WTC11 (cell line): ENCODE measurements around the gene PPAN. TPM values are rescaled to one million over a fixed set of nuclear protein-coding genes. Genes with fewer than 3 reads are reported as not detected.

Experiments used
- ATAC-seq: fragments of 200-7000 bp; cut with Tn5 transposase; 2 replicates; pipeline ENCODE4 v1.10.0; 2021; ENCODE audit warnings: mild to moderate bottlenecking, moderate library complexity
- CTCF ChIA-PET: fragments of 300-600 bp; sonication (Branson Sonifier 250); formaldehyde crosslinking; loops from one replicate; lab custom pipeline; 2021; ENCODE audit warnings: antibody characterized with exemption; lab: Charles Lee
- POLR2A ChIA-PET: fragments of 350-600 bp; sonication (Branson Sonifier 250); formaldehyde crosslinking; loops from one replicate; lab custom pipeline; 2021; ENCODE audit warnings: antibody characterized with exemption; lab: Charles Lee
- DNase-seq: peaks from one replicate; pipeline ENCODE4 v3.0.0; 2021; ENCODE audit warnings: low spot score
- H3K27ac Mint-ChIP-seq: 2 replicates; pipeline ENCODE4 v1.8.0; 2021; ENCODE audit warnings: mixed read lengths
- H3K27me3 Mint-ChIP-seq: 2 replicates; pipeline ENCODE4 v1.8.0; 2021; ENCODE audit warnings: low read depth, mild to moderate bottlenecking, moderate library complexity, mixed read lengths
- H3K36me3 Mint-ChIP-seq: 2 replicates; pipeline ENCODE4 v1.8.0; 2021; ENCODE audit warnings: mixed read lengths
- H3K4me1 Mint-ChIP-seq: 2 replicates; pipeline ENCODE4 v1.8.0; 2022; ENCODE audit warnings: mixed read lengths
- H3K4me3 Mint-ChIP-seq: 2 replicates; pipeline ENCODE4 v1.8.0; 2021; ENCODE audit warnings: mild to moderate bottlenecking, moderate library complexity, mixed read lengths
- H3K9me3 Mint-ChIP-seq: 2 replicates; pipeline ENCODE4 v1.8.0; 2021; ENCODE audit warnings: mixed read lengths
- ATF1 ChIP-seq: sonication (generic); formaldehyde crosslinking; IDR thresholded peaks from 2 replicates; pipeline ENCODE4 v1.8.1; 2023; ENCODE audit warnings: mild to moderate bottlenecking, moderate library complexity, missing genetic modification reagents
- CBFB ChIP-seq: sonication (generic); formaldehyde crosslinking; IDR thresholded peaks from 2 replicates; pipeline ENCODE4 v1.8.1; 2022; ENCODE audit warnings: mild to moderate bottlenecking, low read depth, missing genetic modification reagents
- CREM ChIP-seq: sonication (generic); formaldehyde crosslinking; IDR thresholded peaks from 2 replicates; pipeline ENCODE4 v1.8.1; 2022; ENCODE audit warnings: mild to moderate bottlenecking, missing genetic modification reagents, moderate library complexity
- E2F5 ChIP-seq: sonication (generic); formaldehyde crosslinking; IDR thresholded peaks from 2 replicates; pipeline ENCODE4 v1.8.1; 2022; ENCODE audit warnings: mild to moderate bottlenecking, moderate library complexity, missing genetic modification reagents
- IRF1 ChIP-seq: sonication (generic); formaldehyde crosslinking; IDR thresholded peaks from 2 replicates; pipeline ENCODE4 v1.8.0; 2023; ENCODE audit warnings: missing genetic modification reagents
- KAT7 ChIP-seq: sonication (generic); formaldehyde crosslinking; IDR thresholded peaks from 2 replicates; pipeline ENCODE4 v1.8.1; 2023; ENCODE audit warnings: missing genetic modification reagents, mild to moderate bottlenecking, borderline replicate concordance
- NFATC4 ChIP-seq: fragments of 250-450 bp; sonication (Bioruptor Pico); IDR thresholded peaks from 2 replicates; pipeline ENCODE4 v1.9.0; 2021; ENCODE audit warnings: mild to moderate bottlenecking
- NFE2L1 ChIP-seq: sonication (generic); formaldehyde crosslinking; IDR thresholded peaks from 2 replicates; pipeline ENCODE4 v1.8.1; 2023; ENCODE audit warnings: missing genetic modification reagents
- NR1H2 ChIP-seq: sonication (generic); formaldehyde crosslinking; IDR thresholded peaks from 2 replicates; pipeline ENCODE4 v1.9.0; 2021; ENCODE audit warnings: mild to moderate bottlenecking, moderate library complexity, missing genetic modification reagents
- NR2C2 ChIP-seq: sonication (generic); formaldehyde crosslinking; IDR thresholded peaks from 2 replicates; pipeline ENCODE4 v1.8.0; 2022; ENCODE audit warnings: mild to moderate bottlenecking, missing genetic modification reagents
- RELA ChIP-seq: sonication (generic); formaldehyde crosslinking; IDR thresholded peaks from 2 replicates; pipeline ENCODE4 v1.8.1; 2022; ENCODE audit warnings: missing genetic modification reagents, mild to moderate bottlenecking, borderline replicate concordance
- TEAD1 ChIP-seq: sonication (generic); formaldehyde crosslinking; IDR thresholded peaks from 2 replicates; pipeline ENCODE4 v1.8.0; 2022; ENCODE audit warnings: mild to moderate bottlenecking, missing genetic modification reagents
- USF2 ChIP-seq: sonication (generic); formaldehyde crosslinking; IDR thresholded peaks from 2 replicates; pipeline ENCODE4 v1.8.1; 2023; ENCODE audit warnings: mild to moderate bottlenecking, missing genetic modification reagents, moderate library complexity
- ZNF219 ChIP-seq: sonication (generic); formaldehyde crosslinking; IDR thresholded peaks from 2 replicates; pipeline ENCODE4 v1.8.0; 2023; ENCODE audit warnings: missing genetic modification reagents, mild to moderate bottlenecking, borderline replicate concordance
- ZNF317 ChIP-seq: sonication (generic); formaldehyde crosslinking; IDR thresholded peaks from 2 replicates; pipeline ENCODE4 v1.8.1; 2023; ENCODE audit warnings: low read depth, mild to moderate bottlenecking, moderate library complexity, missing genetic modification reagents, borderline replicate concordance
- ZNF396 ChIP-seq: fragments of 250-450 bp; sonication (Bioruptor Pico); IDR thresholded peaks from 2 replicates; pipeline ENCODE4 v1.8.0; 2021; ENCODE audit warnings: mild to moderate bottlenecking, moderate library complexity, borderline replicate concordance
- total RNA-seq: library from RNA; stranded (reverse); gene quantifications from 3 replicates; pipeline ENCODE4 v1.2.3, GENCODE V29; 2021
- TF ChIP-seq, protein P1 (sequence below): sonication (generic); formaldehyde crosslinking; IDR thresholded peaks from 2 replicates; pipeline ENCODE4 v1.8.0; 2022; ENCODE audit warnings: missing genetic modification reagents

PPAN gene
- total RNA-seq, 1 experiment from 2014 or later, result 83.7 TPM

- Mint-ChIP-seq H3K9me3 (no peaks in the 10 kb centered on the region), H3K27me3 (peaks cover 42% of the 10 kb centered on the region), H3K4me3 (no peak overlapping the region), H3K36me3 (no peaks in the 10 kb centered on the region), H3K4me1 (peaks cover 2% of the 10 kb centered on the region; the same call in 1 of the 2 replicates), H3K27ac (no peak overlapping the region)
- ChIA-PET POLR2A (no interaction called here), CTCF (interaction anchor here (0.6 to 2.0 kb wide), 7 partner anchors 14 to 251 kb away, joined by 3 to 7 read pairs (median 4); no protein-coding TSS in a partner anchor)
- no peak for ATAC-seq
- TF ChIP-seq NFE2L1 (CRISPR knock-in tag) (no peak), NFATC4 (CRISPR knock-in tag) (no peak), CBFB (no peak)
- no peak for DNase-seq
Measured at GRCh38 chr19:10100163-10100785, 5.9 kb upstream of the PPAN start.

DNA sequence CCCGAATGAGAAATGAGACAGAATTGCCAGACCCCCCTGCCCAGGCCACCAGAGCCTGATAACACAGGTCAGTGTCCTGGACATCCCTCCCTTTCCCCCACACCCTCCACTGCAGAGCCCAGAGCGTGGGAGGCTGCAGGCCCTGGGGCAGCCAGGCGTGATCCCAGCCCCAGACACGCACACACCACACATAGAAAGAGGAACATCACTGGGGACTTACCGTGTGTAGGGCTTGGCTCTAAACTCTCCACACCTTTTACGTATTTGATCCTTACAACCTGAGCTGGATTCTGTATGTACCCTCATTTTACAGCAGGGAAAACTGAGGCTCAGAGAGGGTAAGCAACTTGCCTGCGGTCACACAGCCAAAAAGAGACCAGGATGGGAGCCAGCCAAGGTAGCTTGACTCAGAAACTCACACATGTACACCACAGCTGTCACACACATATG is 3.4 kb upstream of the PPAN start:
- ChIA-PET CTCF (interaction anchor here (0.6 to 1.9 kb wide), 2 partner anchors 10 to 102 kb away, joined by 6 to 7 read pairs; no protein-coding TSS in a partner anchor), POLR2A (interaction anchor here (0.5 kb wide), 1 partner anchor 1039 kb away, joined by 4 read pairs; no protein-coding TSS in a partner anchor)
- no peak for TF ChIP-seq ATF1
- ATAC-seq (no peak), DNase-seq (no peak)
- no peak overlapping the region for H3K27ac Mint-ChIP-seq
- H3K36me3 Mint-ChIP-seq, result peaks cover 12% of the 10 kb centered on the region
- no peak overlapping the region for H3K4me3 Mint-ChIP-seq
- peaks cover 22% of the 10 kb centered on the region for H3K27me3 Mint-ChIP-seq
- H3K9me3 Mint-ChIP-seq, result no peaks in the 10 kb centered on the region
- H3K4me1 Mint-ChIP-seq, result peaks cover 13% of the 10 kb centered on the region

DNA sequence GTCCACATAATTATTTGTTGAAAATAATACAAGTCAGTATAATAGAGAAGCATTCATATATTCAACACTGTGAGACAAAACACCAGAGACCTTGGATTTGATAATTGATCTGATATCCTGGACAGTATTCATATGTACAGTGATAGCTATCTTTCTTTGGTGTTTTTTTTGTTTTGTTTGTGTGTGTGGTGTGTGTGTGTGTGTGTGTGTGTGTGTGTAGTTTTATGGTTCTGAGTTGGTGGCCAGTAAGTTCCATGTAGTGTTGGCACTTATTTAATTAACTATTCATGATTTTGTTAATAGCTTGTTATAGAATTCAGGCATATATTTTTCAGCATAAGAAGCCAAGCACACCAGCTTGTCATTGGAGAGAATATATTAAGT is 2.0 kb upstream of the PPAN start:
- TF ChIP-seq CREM (CRISPR knock-in tag) (no peak), NR1H2 (CRISPR knock-in tag) (no peak), E2F5 (CRISPR knock-in tag) (no peak), USF2 (CRISPR knock-in tag) (no peak), KAT7 (CRISPR knock-in tag) (no peak), CBFB (no peak), RELA (CRISPR knock-in tag) (no peak), NR2C2 (no peak), ZNF219 (no peak), IRF1 (CRISPR knock-in tag) (no peak), TEAD1 (no peak), ZNF317 (CRISPR knock-in tag) (no peak), ZNF396 (CRISPR knock-in tag) (no peak)
- TF ChIP-seq, protein P1, sequence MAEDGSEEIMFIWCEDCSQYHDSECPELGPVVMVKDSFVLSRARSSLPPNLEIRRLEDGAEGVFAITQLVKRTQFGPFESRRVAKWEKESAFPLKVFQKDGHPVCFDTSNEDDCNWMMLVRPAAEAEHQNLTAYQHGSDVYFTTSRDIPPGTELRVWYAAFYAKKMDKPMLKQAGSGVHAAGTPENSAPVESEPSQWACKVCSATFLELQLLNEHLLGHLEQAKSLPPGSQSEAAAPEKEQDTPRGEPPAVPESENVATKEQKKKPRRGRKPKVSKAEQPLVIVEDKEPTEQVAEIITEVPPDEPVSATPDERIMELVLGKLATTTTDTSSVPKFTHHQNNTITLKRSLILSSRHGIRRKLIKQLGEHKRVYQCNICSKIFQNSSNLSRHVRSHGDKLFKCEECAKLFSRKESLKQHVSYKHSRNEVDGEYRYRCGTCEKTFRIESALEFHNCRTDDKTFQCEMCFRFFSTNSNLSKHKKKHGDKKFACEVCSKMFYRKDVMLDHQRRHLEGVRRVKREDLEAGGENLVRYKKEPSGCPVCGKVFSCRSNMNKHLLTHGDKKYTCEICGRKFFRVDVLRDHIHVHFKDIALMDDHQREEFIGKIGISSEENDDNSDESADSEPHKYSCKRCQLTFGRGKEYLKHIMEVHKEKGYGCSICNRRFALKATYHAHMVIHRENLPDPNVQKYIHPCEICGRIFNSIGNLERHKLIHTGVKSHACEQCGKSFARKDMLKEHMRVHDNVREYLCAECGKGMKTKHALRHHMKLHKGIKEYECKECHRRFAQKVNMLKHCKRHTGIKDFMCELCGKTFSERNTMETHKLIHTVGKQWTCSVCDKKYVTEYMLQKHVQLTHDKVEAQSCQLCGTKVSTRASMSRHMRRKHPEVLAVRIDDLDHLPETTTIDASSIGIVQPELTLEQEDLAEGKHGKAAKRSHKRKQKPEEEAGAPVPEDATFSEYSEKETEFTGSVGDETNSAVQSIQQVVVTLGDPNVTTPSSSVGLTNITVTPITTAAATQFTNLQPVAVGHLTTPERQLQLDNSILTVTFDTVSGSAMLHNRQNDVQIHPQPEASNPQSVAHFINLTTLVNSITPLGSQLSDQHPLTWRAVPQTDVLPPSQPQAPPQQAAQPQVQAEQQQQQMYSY (CRISPR knock-in tag), result no peak
- Mint-ChIP-seq H3K4me1 (peaks cover 10% of the 10 kb centered on the region), H3K4me3 (no peak overlapping the region), H3K9me3 (no peaks in the 10 kb centered on the region), H3K36me3 (peaks cover 22% of the 10 kb centered on the region), H3K27ac (no peak overlapping the region), H3K27me3 (peaks cover 9% of the 10 kb centered on the region)
- ATAC-seq (no peak), DNase-seq (no peak)
- ChIA-PET CTCF (interaction anchor here (0.6 to 1.4 kb wide), 3 partner anchors 76 to 173 kb away, joined by 3 read pairs; no protein-coding TSS in a partner anchor), POLR2A (no interaction called here)
